Islet precursor cell (in vitro differentiated cells): Measurements from ENCODE around the gene CYTL1.
"Not testable (repeated sequence)": the region's sequence is repeated elsewhere in the genome, so short reads cannot be mapped to it uniquely, and the experiment has no call there.

ENCODE experiments used
- DNase-seq: peaks from one replicate; pipeline ENCODE4 v3.0.0-alpha.2; 2018

CYTL1 gene

DNA sequence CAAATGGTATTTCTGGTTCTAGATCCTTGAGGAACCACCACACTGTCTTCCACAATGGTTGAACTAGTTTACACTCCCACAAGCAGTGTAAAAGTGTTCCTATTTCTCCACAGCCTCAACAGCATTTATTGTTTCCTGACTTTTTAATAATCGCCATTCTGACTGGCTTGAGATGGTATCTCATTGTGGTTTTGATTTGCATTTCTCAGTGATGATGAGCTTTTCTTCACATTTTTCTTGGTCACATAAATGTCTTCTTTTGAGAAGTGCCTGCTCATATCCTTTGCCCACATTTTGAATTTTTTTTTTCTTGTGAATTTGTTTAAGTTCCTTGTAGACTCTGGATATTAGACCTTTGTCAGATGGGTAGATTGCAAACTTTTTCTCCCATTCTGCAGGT lies 22.3 kb downstream of the CYTL1 start:
- not testable (repeated sequence) for DNase-seq

DNA sequence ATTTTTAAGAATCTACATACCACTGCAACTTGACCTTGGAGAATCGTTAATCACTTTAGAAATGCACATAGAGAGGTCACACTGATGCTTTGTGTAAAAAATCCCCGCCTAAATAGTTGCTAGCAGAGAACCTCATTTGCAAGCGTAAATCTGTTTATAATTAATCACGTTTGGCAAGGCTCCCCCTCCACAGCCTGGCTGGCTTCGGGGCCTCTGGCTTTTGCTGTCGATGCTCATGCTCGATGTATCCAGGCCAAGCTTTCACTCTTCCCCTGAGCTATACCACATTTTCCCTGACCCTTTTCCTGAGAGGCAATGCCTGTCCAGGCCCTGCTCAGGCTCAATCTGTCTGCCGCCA lies 23.4 kb downstream of the CYTL1 start:
- no peak for DNase-seq

DNA sequence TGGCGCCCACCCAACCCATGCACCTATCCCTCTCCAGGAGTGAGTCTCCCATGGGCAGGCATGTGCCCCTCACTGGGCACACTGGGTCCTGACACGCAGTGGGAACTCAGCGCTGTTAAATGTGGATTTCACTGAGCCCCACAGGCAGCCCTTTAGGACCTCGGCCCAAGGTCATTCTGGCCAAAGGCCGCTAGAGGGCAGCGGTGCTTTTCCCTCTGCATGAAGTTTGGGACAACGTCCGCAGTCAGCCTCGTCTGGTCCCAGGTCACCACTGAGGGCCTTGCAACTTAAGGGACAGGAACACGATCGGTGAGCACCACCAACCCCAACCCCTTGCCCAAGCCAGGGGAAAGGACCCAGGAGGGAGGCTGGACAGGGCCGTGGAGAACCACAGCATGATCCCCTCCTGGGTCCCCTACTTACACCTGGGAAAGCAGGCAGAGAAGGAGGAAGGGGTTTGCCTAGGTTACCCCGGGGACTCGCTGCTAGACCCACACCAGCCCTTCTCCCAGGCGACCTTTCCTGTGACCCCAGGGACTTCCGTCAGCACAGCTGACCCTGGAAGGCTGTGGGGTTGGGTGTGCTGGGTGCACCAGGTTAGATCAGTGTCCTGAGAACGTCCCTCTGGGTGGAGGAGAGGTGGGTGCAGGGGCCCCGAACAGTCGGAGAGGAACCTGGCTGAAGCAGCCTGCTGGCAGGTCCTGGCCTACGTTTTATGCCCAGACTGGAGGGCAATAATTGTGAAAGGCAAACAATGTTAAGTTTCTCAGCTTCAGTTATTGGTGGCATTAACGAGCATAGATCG lies 24.0 kb downstream of the CYTL1 start:
- peak; percentile 90 for DNase-seq

DNA sequence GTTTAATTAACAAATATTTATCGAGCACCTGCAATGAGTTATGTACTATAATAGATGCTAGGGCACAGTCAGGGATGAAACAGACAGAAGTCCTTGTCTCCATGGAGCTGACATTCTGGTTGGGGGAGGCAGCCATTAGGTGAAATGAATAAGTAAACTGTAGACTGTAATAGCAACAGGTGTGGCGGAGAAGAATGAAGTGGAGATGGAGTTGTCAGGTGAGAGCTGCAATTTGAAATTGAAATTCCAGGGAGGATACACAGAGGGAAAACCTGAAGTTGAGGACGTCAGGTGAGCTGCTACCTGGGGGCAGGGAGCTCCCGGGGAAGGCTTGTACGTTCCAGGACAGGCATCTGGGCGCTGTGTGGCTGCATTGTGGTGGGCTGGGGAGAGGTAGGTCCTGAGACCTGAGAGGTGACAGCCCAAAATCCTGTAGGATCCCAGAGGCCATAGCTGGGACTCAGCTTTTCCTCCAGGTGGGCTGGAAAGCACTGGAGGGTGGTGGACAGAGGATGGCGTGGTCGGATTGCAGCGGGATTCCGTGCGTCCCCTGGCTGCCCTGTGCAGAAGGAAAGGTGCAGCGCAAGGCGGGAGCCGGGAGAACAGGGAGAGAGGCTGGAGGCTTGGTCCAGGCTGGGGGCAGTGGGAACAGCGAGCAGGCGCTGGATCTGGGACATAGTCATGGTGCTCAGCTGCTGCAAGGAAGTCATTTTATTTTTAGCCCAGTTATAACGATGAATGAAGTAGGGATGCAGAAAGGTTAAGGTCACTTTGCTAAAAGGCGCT lies 24.8 kb downstream of the CYTL1 start:
- no peak for DNase-seq

DNA sequence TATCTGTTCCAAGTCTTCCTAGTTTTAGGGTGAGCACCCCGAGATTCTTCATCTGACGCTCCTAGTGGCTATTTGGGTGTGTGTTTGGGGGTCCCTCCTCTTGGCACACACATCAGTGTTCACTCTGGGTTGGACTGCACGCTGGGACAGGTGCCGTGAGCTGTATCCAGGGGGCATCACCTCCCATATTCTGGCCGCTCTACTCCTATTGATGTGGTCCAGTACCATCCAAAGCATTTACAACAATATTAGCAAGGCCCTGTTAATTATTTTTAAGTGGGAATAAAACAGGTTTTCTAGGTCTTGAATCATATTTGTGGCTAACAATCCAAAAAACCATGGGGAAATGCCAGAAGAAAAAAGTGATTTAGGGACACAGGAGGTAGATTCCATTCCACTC lies 26.4 kb downstream of the CYTL1 start:
- no peak for DNase-seq

DNA sequence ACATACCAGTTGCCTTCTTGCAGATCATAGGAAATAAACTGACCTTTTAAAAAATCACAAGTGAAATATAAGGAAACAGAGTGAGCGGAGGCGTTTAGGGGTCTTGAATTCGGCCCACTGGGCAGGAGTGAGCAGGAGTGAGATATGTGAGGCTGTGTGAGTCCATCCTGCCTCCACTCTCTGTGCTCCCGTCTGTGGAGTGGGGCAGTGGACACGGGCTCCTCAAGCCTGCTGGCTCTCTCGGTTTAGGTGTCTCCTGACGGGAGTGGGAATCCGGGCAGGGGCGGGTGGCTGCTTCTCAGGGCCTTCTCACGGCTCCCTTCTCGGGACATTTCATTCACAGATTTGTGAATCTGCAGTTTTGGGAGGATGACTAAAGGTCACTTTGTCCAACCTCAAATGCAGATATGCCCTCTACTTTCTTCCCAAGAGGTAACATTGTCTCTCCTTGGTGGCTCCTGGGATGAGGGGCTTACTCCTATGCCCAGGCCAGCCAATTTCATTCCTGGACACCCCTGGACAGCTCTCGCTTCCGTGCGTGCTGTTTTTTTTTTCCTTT lies 27.6 kb downstream of the CYTL1 start:
- no peak for DNase-seq

DNA sequence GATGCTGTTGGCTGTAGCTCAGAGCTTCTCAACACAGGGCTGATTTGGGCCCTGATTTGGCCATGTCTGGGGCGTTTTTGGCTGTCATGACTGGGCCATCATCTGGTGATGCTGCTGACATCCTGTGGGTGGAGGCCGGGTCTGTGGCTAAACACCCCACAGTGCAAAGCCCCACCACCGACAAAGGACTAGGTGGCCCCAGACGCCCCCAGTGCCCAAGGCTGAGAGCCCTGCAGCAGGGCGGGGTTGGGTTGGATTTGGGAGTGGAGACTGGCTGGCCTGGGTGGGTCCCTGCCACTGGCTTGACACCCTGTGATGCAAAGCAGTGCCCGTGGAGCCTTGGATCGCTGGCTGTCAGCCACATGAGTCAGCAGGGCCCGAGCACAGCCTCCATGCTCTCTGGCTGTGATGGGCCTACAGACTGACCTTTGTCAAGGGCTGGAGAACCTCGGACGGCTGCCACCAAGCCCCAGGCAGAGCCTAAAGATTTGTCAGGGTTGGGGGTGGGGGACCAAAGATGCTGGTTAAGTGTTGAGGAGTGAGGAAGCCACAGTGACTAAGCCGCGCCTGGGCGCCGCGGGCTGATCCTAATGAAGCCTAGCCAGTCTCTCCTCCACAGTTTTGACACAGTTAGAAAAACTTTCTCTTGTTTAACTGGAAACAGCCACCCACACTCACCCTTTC lies 28.3 kb downstream of the CYTL1 start:
- peak; percentile 96 for DNase-seq

DNA sequence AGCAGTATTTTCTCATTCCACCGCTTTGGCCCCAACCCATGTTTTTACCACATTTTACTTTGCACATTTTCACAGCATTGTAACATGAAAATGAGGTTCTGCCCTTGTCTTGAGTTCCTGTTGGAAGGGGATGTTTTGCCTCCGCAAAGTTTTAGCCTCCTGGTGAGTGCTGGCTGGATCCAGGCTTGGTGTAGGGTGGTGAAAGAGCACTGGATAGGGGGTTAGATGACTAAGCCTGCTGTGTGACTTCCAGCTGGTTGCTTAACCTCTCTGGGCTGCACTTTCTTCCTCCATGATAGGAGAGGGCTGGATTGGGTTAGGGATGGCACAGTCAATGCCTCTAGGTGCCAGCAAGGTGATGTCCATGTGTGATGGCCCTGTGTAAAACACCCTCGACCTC lies 28.9 kb downstream of the CYTL1 start:
- no peak for DNase-seq

DNA sequence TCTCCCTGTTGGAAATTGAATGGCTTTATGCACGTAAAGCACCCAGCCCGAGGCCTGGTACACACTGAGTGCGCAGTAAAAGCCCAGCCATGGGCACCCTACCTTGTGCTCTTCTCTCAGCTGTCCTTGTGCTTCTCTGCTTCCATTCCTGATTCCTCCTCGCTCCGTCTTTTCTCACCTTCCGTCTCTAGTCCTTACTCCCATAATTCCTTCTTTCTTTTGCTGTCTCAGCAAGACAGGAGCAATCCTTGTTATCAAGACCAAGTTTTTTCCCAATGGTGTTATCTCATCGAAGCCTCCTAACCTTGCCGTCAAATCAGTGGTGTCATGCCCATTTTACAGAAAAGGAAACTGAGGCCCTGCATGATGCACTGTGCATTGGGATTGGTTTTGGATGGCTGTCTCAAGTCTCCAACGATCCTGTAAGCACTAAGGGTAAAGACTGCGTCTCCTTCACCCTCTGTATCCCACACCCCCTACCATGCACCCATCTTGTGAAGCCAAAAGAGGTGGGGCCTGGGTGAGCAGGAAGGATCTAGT lies 30.1 kb downstream of the CYTL1 start:
- no peak for DNase-seq

DNA sequence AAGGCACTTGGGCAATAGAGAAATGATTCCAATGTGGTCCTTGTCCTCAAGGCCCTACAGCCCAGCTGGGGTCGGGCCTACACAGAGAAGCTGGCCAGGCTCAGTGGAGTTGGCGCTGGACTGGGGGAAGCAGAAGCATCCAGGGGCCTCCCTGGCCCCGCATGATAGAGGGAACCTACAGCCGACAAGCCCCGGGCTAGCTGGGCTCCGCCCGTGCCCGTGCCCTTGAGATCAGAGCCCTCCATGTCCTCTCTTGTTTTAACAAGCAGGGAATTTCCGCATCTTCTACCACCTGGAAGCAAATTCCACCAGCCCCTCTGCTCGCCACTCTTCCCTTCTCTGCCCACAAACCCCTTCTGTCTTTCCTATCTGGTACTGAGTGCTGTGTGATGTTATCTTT lies 31.6 kb downstream of the CYTL1 start:
- DNase-seq: no peak

DNA sequence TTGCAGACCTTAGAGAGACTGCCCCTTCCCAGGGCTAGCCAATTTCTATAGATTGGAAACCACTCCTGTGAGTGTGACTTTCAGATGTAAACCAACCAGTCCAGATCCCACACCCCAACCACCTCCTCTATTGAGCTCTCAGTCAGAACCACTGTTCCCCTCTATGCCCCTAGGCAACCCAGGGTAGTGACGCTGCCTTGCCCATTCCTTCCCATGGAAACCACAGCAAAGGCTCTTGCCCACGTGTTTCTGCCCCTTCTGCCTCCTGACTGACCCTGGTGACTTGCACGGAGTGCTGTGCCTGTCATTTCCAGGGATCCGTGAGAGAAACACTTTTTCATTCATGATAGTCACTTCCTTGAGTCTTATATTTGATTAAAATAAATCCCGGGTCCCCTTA lies 32.4 kb downstream of the CYTL1 start:
- DNase-seq: no peak

DNA sequence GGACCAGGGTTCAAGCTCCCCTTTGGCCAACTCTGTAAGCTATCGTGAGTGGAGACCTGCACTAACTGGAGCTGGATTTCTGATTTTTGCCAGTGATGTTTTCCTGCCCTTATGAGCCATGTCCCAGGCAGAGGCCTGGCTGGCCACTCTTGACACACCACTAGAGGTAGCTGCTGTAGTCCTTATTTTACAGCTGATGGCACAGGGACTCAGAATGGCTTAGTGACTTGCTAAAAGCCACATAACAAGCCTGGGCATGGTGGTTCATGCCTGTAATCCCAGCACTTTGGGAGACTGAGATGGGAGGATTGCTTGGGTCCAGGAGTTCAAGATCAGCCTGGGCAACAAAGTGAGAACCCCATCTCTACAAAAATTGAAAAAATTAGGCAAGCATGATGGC lies 33.4 kb downstream of the CYTL1 start:
- peak; percentile 65 for DNase-seq

DNA sequence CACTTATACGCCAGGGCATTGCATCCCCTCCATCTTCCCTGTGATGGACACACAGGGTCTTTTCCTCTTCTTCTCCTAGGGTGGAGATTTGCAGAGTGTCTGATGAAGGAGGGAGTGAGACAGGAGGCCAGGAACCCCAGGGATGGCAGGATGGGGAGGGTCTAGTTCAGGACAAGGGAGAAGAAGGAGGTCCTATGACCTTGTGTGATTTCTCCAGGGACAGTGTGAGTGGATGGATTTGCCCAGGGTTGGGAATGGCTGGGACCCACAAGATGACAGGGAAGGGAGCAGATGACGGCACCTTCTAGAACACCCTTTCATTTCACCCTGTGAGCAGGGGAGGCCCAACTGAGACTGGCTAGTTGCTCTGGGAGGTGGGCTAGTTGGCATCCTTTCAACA lies 34.2 kb downstream of the CYTL1 start:
- no peak for DNase-seq

DNA sequence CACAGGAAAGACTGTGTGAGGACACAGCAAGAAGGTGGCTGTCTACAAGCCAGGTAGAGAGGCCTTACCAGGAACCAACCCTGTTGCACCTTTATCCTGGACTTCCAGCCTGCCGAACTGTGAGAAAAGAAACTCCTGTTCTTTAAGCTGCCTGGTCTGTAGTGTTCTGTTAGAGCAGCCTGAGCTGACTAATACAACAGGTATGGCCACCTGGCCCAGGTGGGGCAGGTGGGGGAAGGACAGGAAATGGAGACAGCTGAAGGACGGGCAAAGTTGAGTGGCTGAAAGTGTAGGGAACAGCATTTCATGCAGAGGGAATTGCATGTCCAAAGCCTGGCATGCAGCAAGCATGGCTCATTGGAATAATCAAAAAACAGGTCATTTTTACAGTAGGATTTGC lies 35.1 kb downstream of the CYTL1 start:
- peak; percentile 63 for DNase-seq

DNA sequence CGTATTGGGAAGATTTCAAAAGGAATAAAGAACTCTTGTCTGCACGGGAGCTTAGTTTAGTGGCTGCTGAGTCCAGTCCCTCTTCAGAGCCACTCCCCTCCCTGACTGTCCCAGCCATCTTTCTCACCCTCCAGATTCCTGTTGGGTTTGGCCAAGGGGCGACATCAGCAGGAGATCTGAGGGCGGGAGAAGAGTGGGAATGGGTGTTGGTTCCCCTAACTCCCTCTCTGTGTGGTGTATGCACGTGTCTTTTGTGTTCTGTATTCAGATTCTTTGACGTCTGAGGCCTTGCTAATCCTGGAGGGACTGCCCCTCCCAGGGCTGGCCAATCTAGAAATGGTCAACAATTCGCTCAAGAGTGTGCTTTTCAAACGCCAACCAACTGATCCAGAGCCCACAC lies 37.4 kb downstream of the CYTL1 start:
- no peak for DNase-seq

DNA sequence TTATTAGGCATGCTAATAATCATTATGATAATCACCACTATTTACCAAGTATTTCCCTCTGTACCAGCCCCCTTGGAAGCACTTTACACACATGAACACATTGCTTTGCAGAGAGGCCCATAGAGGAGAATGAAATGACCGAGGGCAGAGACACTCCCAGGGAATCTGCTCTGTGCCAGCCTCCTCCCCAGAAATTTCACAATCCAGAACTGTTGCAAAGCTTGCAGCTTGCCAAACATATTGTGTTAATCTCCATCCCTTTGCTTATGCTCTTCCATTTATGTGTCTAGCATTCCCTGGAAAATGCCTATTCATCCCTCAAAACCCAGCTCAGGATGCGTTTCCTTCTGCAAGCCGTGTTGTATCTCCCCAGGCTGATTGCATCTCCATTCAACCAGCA lies 37.8 kb downstream of the CYTL1 start:
- DNase-seq: no peak

DNA sequence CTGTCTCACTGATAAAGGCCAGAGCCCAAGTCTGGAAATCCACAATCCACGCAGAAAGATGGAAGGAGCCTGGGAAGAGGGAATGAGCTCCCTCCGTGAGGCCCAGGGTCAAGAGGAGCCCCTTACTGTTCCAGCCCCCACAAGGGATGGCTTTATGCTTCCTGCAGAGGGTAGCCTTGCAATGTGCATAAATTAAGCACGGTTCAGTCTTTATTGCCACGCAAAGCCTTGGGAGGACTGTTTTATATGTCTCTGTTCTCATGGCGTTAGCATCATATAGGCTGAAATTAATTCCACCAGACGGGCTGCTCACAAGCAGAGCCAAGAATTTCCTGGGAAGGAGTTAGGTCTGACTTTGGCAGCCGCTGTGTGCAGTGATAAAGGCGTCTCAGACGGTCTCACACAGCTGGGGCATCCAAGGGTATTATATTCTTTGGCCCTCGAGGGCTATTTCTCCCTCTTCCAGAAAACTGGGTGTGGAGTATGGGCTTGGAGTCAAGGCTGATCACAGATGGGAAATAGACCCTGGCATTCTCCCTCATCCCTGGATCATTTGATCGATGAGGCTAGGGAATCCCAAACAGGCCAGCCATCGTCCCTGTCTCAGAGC lies 38.5 kb downstream of the CYTL1 start:
- no peak for DNase-seq

DNA sequence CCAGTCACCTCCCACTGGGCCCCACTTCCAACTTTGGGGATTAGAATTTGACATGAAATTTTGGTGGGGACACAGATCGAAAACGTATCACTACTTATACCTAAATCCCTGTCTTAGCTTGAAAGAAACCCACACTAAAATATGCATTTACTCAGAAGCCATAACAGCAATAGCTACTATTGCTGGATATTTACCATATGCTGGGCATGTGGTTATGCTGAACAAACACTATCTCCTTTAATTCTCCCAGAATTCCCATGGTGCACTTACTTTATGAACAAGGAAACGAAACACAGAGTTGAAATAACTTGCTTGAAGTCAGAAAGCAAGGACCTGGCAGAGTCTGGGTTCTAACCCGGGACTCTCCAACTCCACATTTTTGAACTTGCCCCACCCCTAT lies 39.3 kb downstream of the CYTL1 start:
- no peak for DNase-seq

DNA sequence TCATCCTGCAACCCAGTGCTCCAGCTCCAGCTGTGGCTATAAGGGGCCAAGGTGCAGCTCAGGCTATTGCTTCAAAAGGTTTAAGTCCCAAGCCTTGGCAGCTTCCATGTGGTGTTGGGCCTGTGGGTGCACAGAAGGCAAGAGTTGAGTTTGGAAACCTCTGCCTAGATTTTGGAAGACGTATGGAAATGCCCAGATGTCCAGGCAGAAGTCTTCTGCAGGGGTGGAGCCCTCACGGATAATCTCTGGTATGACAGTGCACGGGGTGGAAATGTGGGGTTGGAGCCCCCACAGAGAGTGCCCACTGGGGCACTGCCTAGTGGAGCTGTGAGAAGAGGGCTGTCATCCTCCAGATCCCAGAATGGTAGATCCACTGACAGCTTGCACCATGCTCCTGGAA lies 44.5 kb downstream of the CYTL1 start:
- DNase-seq: no peak

DNA sequence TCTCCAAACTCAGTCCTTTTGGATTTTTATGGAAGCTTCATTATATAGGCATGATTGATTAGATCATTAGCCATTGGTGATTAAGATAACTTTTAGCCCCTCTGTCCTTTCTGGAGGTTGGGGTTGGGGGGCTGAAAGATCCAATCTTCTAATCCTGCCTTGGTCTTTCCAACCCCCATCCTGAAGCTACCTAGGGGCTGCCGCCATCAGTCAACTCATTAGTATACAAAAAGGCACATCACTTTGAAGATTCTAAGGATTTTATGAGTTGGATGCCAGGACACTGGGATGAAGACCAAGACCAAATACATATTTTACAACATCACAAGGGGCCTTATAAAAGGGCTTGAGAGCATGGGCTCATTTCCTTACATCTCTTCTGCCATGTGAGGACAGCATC lies 47.5 kb downstream of the CYTL1 start:
- peak; percentile 13 for DNase-seq

DNA sequence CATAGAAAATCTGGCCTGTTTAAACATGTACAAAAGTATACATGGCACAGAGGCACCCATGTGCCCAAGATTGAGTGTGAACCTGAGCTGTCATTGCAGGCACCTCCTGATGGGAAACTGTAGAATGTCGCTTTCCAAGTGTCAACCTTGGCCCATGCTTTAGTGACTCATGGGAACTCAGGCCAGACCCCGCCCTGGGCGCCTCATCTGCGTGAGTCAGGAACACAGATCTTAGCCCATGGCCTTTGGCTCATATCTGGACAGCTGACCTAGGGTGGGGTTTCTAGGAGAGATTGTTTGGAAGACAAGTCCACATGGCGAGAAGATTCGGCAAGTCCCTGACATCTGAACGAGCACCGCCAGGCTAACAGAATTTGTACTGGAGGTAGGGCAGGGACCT lies 50.0 kb downstream of the CYTL1 start:
- peak; percentile 49 for DNase-seq

DNA sequence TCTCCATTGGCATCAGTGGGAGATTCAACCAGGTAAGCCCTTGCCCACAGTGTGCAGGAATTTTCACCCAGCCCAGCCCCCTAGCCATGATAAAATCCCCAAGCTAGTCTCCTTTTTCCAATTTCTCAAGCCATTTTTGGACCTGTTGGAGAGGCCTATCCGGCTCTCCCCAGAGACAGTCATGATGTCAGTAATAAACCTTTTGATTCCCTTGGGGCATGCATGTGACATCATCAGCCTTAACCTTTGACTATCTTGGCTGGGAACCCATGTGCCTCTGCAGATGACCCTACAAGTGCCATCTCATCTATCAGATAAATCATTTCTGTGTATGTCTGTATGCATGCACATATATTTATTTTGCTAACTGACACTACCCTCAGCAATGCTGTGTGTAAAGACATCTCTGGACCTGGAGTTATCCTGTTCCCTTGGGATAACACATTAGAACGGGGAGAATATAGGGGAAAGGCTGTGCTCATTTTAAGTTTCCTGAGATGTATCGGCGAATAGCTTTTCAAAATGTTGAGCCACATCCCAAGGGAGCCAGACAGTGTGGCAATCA lies 51.0 kb downstream of the CYTL1 start:
- peak; percentile 6 for DNase-seq
